GM21526 (cell line): Measurements from ENCODE around the gene EVC2.

Source experiments
- ATAC-seq: cut with Tn5 transposase; IDR thresholded peaks from one replicate; pipeline ENCODE4 v1.9.1; 2021; ENCODE audit warnings: moderate library complexity; ENCODE audit not compliant: unreplicated experiment, low FRiP score

Gene EVC2

GRCh38 chr4:5712517-5712916 is 4.2 kb upstream of the EVC2 start:
- ATAC-seq: no peak

GRCh38 chr4:5711479-5712184 is 3.3 kb upstream of the EVC2 start:
- ATAC-seq: no peak

- ATAC-seq: no peak
These were observed 2.7 kb upstream of the EVC2 start, which contains the start of gene EVC for GRCh38 chr4:5710961-5711478. Gene EVC (plus strand): TSS chr4:5711201. CDS start chr4:5711381, 180 bp downstream.

- no peak for ATAC-seq
These were observed 2.0 kb upstream of the EVC2 start for GRCh38 chr4:5710065-5710960.

GRCh38 chr4:5709207-5709575 is 832 bp upstream of the EVC2 start:
- ATAC-seq: no peak

- no peak for ATAC-seq
These were observed 446 bp downstream of the EVC2 start for GRCh38 chr4:5707778-5708448.

- no peak for ATAC-seq
These were observed 993 bp downstream of the EVC2 start for GRCh38 chr4:5707366-5707765.

GRCh38 chr4:5706486-5707290 is 1.7 kb downstream of the EVC2 start:
- no peak for ATAC-seq

- ATAC-seq: no peak
These were observed 2.6 kb downstream of the EVC2 start for GRCh38 chr4:5705647-5706320.

GRCh38 chr4:5704276-5704675 is 4.1 kb downstream of the EVC2 start:
- no peak for ATAC-seq

GRCh38 chr4:5703831-5704230 is 4.5 kb downstream of the EVC2 start:
- ATAC-seq: no peak

GRCh38 chr4:5701971-5702370 is 6.4 kb downstream of the EVC2 start:
- no peak for ATAC-seq

- ATAC-seq: no peak
These were observed 7.9 kb downstream of the EVC2 start for GRCh38 chr4:5700459-5700858.

- ATAC-seq: no peak
These were observed 12.0 kb downstream of the EVC2 start for GRCh38 chr4:5696341-5696740.

GRCh38 chr4:5693871-5694270 is 14.5 kb downstream of the EVC2 start:
- no peak for ATAC-seq

GRCh38 chr4:5691491-5692132 is 16.7 kb downstream of the EVC2 start:
- no peak for ATAC-seq

GRCh38 chr4:5689065-5689464 is 19.3 kb downstream of the EVC2 start:
- no peak for ATAC-seq

GRCh38 chr4:5686338-5686737 is 22.0 kb downstream of the EVC2 start:
- no peak for ATAC-seq

- ATAC-seq: no peak
These were observed 23.1 kb downstream of the EVC2 start for GRCh38 chr4:5685296-5685695.
